SK-N-SH treated with all-trans-retinoic acid at 6 μM for 48 hours (cell line): ENCODE measurements around the gene AGBL1.

Experiments used
- ATAC-seq: fragments of 200-7000 bp; cut with Tn5 transposase; 3 replicates; pipeline ENCODE4 v1.9.1; 2020; ENCODE audit warnings: mild to moderate bottlenecking, moderate library complexity
- ARNTL ChIP-seq: fragments of 450-650 bp; formaldehyde crosslinking; IDR thresholded peaks from 2 replicates; pipeline ENCODE4 v1.5.0; 2020; ENCODE audit warnings: low read depth, mild to moderate bottlenecking, moderate library complexity, borderline replicate concordance
- BACH2 ChIP-seq: fragments of 250-450 bp; sonication (Bioruptor Pico); IDR thresholded peaks from 2 replicates; pipeline ENCODE4 v1.9.0; 2021; ENCODE audit warnings: mild to moderate bottlenecking, borderline replicate concordance
- CREB5 ChIP-seq: fragments of 250-450 bp; sonication (Bioruptor Pico); IDR thresholded peaks from 2 replicates; pipeline ENCODE4 v1.5.1; 2020; ENCODE audit warnings: low read depth, mild to moderate bottlenecking, moderate library complexity
- CSDC2 ChIP-seq: fragments of 250-450 bp; sonication (Bioruptor Pico); IDR thresholded peaks from 2 replicates; pipeline ENCODE4 v1.5.0; 2020; ENCODE audit warnings: mild to moderate bottlenecking, moderate library complexity
- CSRNP3 ChIP-seq: fragments of 250-450 bp; sonication (Bioruptor Pico); IDR thresholded peaks from 2 replicates; pipeline ENCODE4 v1.5.1; 2021; ENCODE audit warnings: mild to moderate bottlenecking, moderate library complexity
- ESRRG ChIP-seq: fragments of 250-450 bp; sonication (Bioruptor Pico); IDR thresholded peaks from 2 replicates; pipeline ENCODE4 v1.6.1; 2021; ENCODE audit warnings: mild to moderate bottlenecking
- GLIS3 ChIP-seq: fragments of 250-450 bp; sonication (Bioruptor Pico); IDR thresholded peaks from 2 replicates; pipeline ENCODE4 v1.5.0; 2020; ENCODE audit warnings: mild to moderate bottlenecking, moderate library complexity
- ISL1 ChIP-seq: fragments of 250-450 bp; sonication (Bioruptor Pico); IDR thresholded peaks from 2 replicates; pipeline ENCODE4 v2.1.2; 2022; ENCODE audit warnings: mild to moderate bottlenecking, moderate library complexity
- OSR1 ChIP-seq: fragments of 250-450 bp; sonication (Bioruptor Pico); IDR thresholded peaks from 2 replicates; pipeline ENCODE4 v1.8.0; 2022; ENCODE audit warnings: moderate library complexity, mild to moderate bottlenecking, inconsistent platforms
- PATZ1 ChIP-seq: fragments of 250-450 bp; sonication (Bioruptor Pico); IDR thresholded peaks from 2 replicates; pipeline ENCODE4 v1.8.0; 2020; ENCODE audit warnings: mild to moderate bottlenecking, moderate library complexity, borderline replicate concordance
- POU6F1 ChIP-seq: fragments of 250-450 bp; sonication (Bioruptor Pico); IDR thresholded peaks from 2 replicates; pipeline ENCODE4 v1.8.0; 2021; ENCODE audit warnings: low read depth, mild to moderate bottlenecking, moderate library complexity, borderline replicate concordance
- PPARA ChIP-seq: fragments of 250-450 bp; sonication (Bioruptor Pico); IDR thresholded peaks from 2 replicates; pipeline ENCODE4 v1.5.0; 2020; ENCODE audit warnings: mild to moderate bottlenecking, borderline replicate concordance
- RARB ChIP-seq: fragments of 250-450 bp; sonication (Bioruptor Pico); IDR thresholded peaks from 2 replicates; pipeline ENCODE4 v1.8.0; 2021; ENCODE audit warnings: mild to moderate bottlenecking, moderate library complexity
- TCF4 ChIP-seq: fragments of 250-450 bp; sonication (Bioruptor Pico); IDR thresholded peaks from 2 replicates; pipeline ENCODE4 v1.8.0; 2021; ENCODE audit warnings: mild to moderate bottlenecking, moderate library complexity, borderline replicate concordance
- TOX ChIP-seq: fragments of 250-450 bp; sonication (Bioruptor Pico); IDR thresholded peaks from 2 replicates; pipeline ENCODE4 v1.8.0; 2021; ENCODE audit warnings: mild to moderate bottlenecking, moderate library complexity, borderline replicate concordance
- TSHZ2 ChIP-seq: fragments of 250-450 bp; sonication (Bioruptor Pico); IDR thresholded peaks from 2 replicates; pipeline ENCODE4 v1.5.0; 2020; ENCODE audit warnings: mild to moderate bottlenecking, moderate library complexity
- ZC3H10 ChIP-seq: fragments of 250-450 bp; sonication (Bioruptor Pico); IDR thresholded peaks from 2 replicates; pipeline ENCODE4 v1.5.1; 2021; ENCODE audit warnings: mild to moderate bottlenecking, moderate library complexity
- ZFP3 ChIP-seq: fragments of 250-450 bp; sonication (Bioruptor Pico); IDR thresholded peaks from 2 replicates; pipeline ENCODE4 v1.5.0; 2020; ENCODE audit warnings: mild to moderate bottlenecking, moderate library complexity
- ZFP30 ChIP-seq: fragments of 450-650 bp; formaldehyde crosslinking; IDR thresholded peaks from 2 replicates; pipeline ENCODE4 v1.5.0; 2022; ENCODE audit warnings: mild to moderate bottlenecking, moderate library complexity
- ZNF565 ChIP-seq: fragments of 450-650 bp; formaldehyde crosslinking; conservative IDR thresholded peaks from 2 replicates; pipeline ENCODE4 v1.5.0; 2020; ENCODE audit warnings: low read depth, mild to moderate bottlenecking, moderate library complexity
- ZNF70 ChIP-seq: fragments of 450-650 bp; formaldehyde crosslinking; IDR thresholded peaks from 2 replicates; pipeline ENCODE4 v1.5.0; 2020; ENCODE audit warnings: mild to moderate bottlenecking, moderate library complexity
- ZNF8 ChIP-seq: fragments of 450-650 bp; formaldehyde crosslinking; IDR thresholded peaks from 2 replicates; pipeline ENCODE4 v1.5.0; 2020; ENCODE audit warnings: mild to moderate bottlenecking, moderate library complexity

Gene AGBL1

GRCh38 chr15:86064326-86064725 lies 15.3 kb upstream of the AGBL1 start:
- ATAC-seq: no peak
- TF ChIP-seq TOX: no peak
- TF ChIP-seq TSHZ2 (CRISPR knock-in tag): no peak
- no peak for TF ChIP-seq ZNF8
- TF ChIP-seq OSR1 (CRISPR knock-in tag): no peak
- TF ChIP-seq GLIS3 (CRISPR knock-in tag): no peak
- no peak for TF ChIP-seq ESRRG (CRISPR knock-in tag)
- no peak for TF ChIP-seq RARB
- TF ChIP-seq ISL1 (CRISPR knock-in tag): no peak
- no peak for TF ChIP-seq ZC3H10
- TF ChIP-seq CSRNP3 (CRISPR knock-in tag): no peak
- TF ChIP-seq ZFP3 (CRISPR knock-in tag): no peak
- TF ChIP-seq ZNF565 (CRISPR knock-in tag): no peak
- no peak for TF ChIP-seq CREB5 (CRISPR knock-in tag)
- no peak for TF ChIP-seq TCF4 (CRISPR knock-in tag)
- no peak for TF ChIP-seq CSDC2 (CRISPR knock-in tag)
- TF ChIP-seq ZFP30 (CRISPR knock-in tag): no peak
- no peak for TF ChIP-seq BACH2 (CRISPR knock-in tag)
- TF ChIP-seq ARNTL (CRISPR knock-in tag): no peak

GRCh38 chr15:86066174-86066834 lies 13.4 kb upstream of the AGBL1 start:
- TF ChIP-seq ARNTL (CRISPR knock-in tag) (no peak), TCF4 (CRISPR knock-in tag) (no peak)
- no peak for ATAC-seq

GRCh38 chr15:86073281-86073680 lies 6.4 kb upstream of the AGBL1 start:
- TF ChIP-seq ZNF8: no peak
- TF ChIP-seq ZFP3 (CRISPR knock-in tag): no peak
- TF ChIP-seq BACH2 (CRISPR knock-in tag): no peak
- TF ChIP-seq ARNTL (CRISPR knock-in tag): no peak
- no peak for TF ChIP-seq ZNF70 (CRISPR knock-in tag)

GRCh38 chr15:86076468-86076867 lies 3.2 kb upstream of the AGBL1 start:
- TF ChIP-seq PATZ1 (CRISPR knock-in tag) (no peak), POU6F1 (no peak), TSHZ2 (CRISPR knock-in tag) (no peak), GLIS3 (CRISPR knock-in tag) (no peak), TCF4 (CRISPR knock-in tag) (no peak), ZNF8 (no peak), ZNF70 (CRISPR knock-in tag) (no peak), BACH2 (CRISPR knock-in tag) (no peak), PPARA (CRISPR knock-in tag) (no peak)

More at GRCh38 chr15:86073281-86073680, 6.4 kb upstream of the AGBL1 start:
- ATAC-seq: no peak

More at GRCh38 chr15:86076468-86076867, 3.2 kb upstream of the AGBL1 start:
- no peak for ATAC-seq
